B cell (primary cell): ENCODE data around the gene TIAM2. TPM values are rescaled to one million over a fixed set of nuclear protein-coding genes. Genes with fewer than 3 reads are reported as not detected.

ENCODE experiments used
- ATAC-seq: fragments of 200-7000 bp; cut with Tn5 transposase; one replicate; pipeline ENCODE4 v1.10.0; 2021; ENCODE audit warnings: low read depth, mild to moderate bottlenecking, moderate number of reproducible peaks, moderate library complexity
- CTCF ChIA-PET: fragments of 350-600 bp; sonication (Branson Sonifier 250); formaldehyde crosslinking; loops from one replicate; lab custom pipeline; 2021; ENCODE audit warnings: antibody characterized with exemption, inconsistent platforms; lab: Charles Lee
- POLR2A ChIA-PET: fragments of 350-600 bp; sonication (Branson Sonifier 250); formaldehyde crosslinking; loops from one replicate; lab custom pipeline; 2021; ENCODE audit warnings: antibody characterized with exemption; lab: Charles Lee
- DNase-seq: peaks from one replicate; pipeline ENCODE4 v3.0.0; 2013
- H2AFZ ChIP-seq: 2 replicates; pipeline ENCODE4 v1.6.1; 2012; ENCODE audit warnings: mild to moderate bottlenecking, low read depth, low read length; ENCODE audit not compliant: insufficient read depth, poor library complexity, severe bottlenecking
- H3K27ac ChIP-seq, 2 donors: 1 replicate in 1 of 2; 2 replicates in 1 of 2; pipeline ENCODE4 v1.5.1; 2012 to 2013; ENCODE audit warnings: low read length in 2 of 2, mild to moderate bottlenecking in 2 of 2, moderate library complexity in 1 of 2
- H3K27me3 ChIP-seq, 4 experiments: fragments of 200-600 bp in 1 of 4; sonication (generic) in 1 of 4; replicated peaks in 1 of 4; 1 replicate in 2 of 4; 2 replicates in 2 of 4; pipeline versions ENCODE4 v1.6.1 to v1.7.0; 2013 to 2016; ENCODE audit warnings: low read length in 3 of 4, mild to moderate bottlenecking in 2 of 4, mixed read lengths in 1 of 4, moderate library complexity in 1 of 4; ENCODE audit not compliant: insufficient read depth in 4 of 4, control insufficient read depth in 3 of 4; ENCODE audit errors: control extremely low read depth in 1 of 4
- H3K36me3 ChIP-seq, 2 experiments: replicated peaks in 1 of 2; 1 replicate in 1 of 2; 2 replicates in 1 of 2; pipeline versions ENCODE4 v1.6.1 to v1.7.1; 2013; ENCODE audit warnings: low read length in 1 of 2; ENCODE audit not compliant: insufficient read depth in 2 of 2, control insufficient read depth in 1 of 2; ENCODE audit errors: control extremely low read depth in 1 of 2, extremely low read depth in 1 of 2
- H3K4me1 ChIP-seq, 2 donors: fragments of 200-600 bp in 1 of 2; sonication (generic) in 1 of 2; 1 replicate in 1 of 2; 2 replicates in 1 of 2; pipeline versions ENCODE4 v1.5.1 to v1.6.1; 2013 to 2017; ENCODE audit warnings: low read length in 2 of 2; ENCODE audit not compliant: control insufficient read depth in 2 of 2, insufficient read depth in 2 of 2
- H3K4me2 ChIP-seq: replicated peaks from 2 replicates; pipeline ENCODE3; 2012; ENCODE audit warnings: mild to moderate bottlenecking, low read depth, low read length; ENCODE audit not compliant: poor library complexity, severe bottlenecking
- H3K4me3 ChIP-seq, 5 experiments: fragments of 200-600 bp in 1 of 5; sonication (generic) in 1 of 5; 1 replicate in 3 of 5; 2 replicates in 2 of 5; pipeline versions ENCODE4 v1.5.1 to v1.7.0; 2011 to 2016; ENCODE audit warnings: low read length in 4 of 5, mild to moderate bottlenecking in 4 of 5, low read depth in 2 of 5, control low read depth in 1 of 5, moderate library complexity in 1 of 5; ENCODE audit not compliant: insufficient read depth in 1 of 5; ENCODE audit errors: control extremely low read depth in 1 of 5, extremely low read depth in 1 of 5
- H3K79me2 ChIP-seq: fragments of 200-600 bp; sonication (generic); one replicate; pipeline ENCODE4 v1.6.0; 2016; ENCODE audit warnings: low read length; ENCODE audit not compliant: control insufficient read depth, insufficient read depth
- H3K9ac ChIP-seq: fragments of 200-600 bp; sonication (generic); 2 replicates; pipeline ENCODE4 v1.6.1; 2017; ENCODE audit warnings: mild to moderate bottlenecking, low read length, moderate library complexity
- H3K9me3 ChIP-seq, 3 donors: one replicate each; pipeline versions ENCODE4 v1.6.1 to v1.7.1; 2013; ENCODE audit warnings: low read length in 2 of 3; ENCODE audit not compliant: control insufficient read depth in 2 of 3, insufficient read depth in 1 of 3; ENCODE audit errors: control extremely low read depth in 1 of 3
- H4K20me1 ChIP-seq: 2 replicates; pipeline ENCODE4 v1.6.0; 2012; ENCODE audit warnings: mild to moderate bottlenecking, low read length; ENCODE audit not compliant: insufficient read depth, control insufficient read depth, poor library complexity, severe bottlenecking
- H3K27ac Mint-ChIP-seq: one replicate; pipeline ENCODE4 v1.8.0; 2021; ENCODE audit warnings: mixed read lengths
- H3K27me3 Mint-ChIP-seq: one replicate; pipeline ENCODE4 v1.8.0; 2021; ENCODE audit warnings: mixed read lengths
- H3K4me1 Mint-ChIP-seq: one replicate; pipeline ENCODE4 v1.8.0; 2021; ENCODE audit warnings: mixed read lengths
- H3K4me3 Mint-ChIP-seq: one replicate; pipeline ENCODE4 v1.8.0; 2021; ENCODE audit warnings: mixed read lengths
- H3K9me3 Mint-ChIP-seq: one replicate; pipeline ENCODE4 v1.8.0; 2022; ENCODE audit warnings: mixed read lengths; ENCODE audit not compliant: insufficient read depth
- CTCF ChIP-seq: fragments of 200-600 bp; IDR thresholded peaks from one replicate; pipeline ENCODE4 v1.8.0; 2022; ENCODE audit warnings: antibody characterized with exemption, mild to moderate bottlenecking
- EZH2 ChIP-seq: IDR thresholded peaks from 2 replicates; pipeline ENCODE4 v1.6.1; 2012; ENCODE audit warnings: borderline replicate concordance, low read depth, mild to moderate bottlenecking, moderate library complexity, low read length; ENCODE audit not compliant: insufficient read depth, poor library complexity, severe bottlenecking
- WGBS: methylation state at CpG from one replicate; pipeline ENCODE4 v1.1.5; 2013; ENCODE audit warnings: missing lambda C conversion rate; ENCODE audit not compliant: insufficient coverage; 5-methylcytosine and 5-hydroxymethylcytosine counted together
- intact Hi-C: fragments of 100-400 bp; cut with micrococcal nuclease; formaldehyde crosslinking; loops from one replicate; pipeline ENCODE4 v1.10.0; 2022
- polyA plus RNA-seq: library from polyadenylated mRNA; depleted of rRNA; stranded (reverse); fragments of >200 nt; gene quantifications from 2 replicates; pipeline ENCODE4 v1.2.3, GENCODE V29; 2012
- total RNA-seq, 2 donors: library from RNA; stranded (reverse); fragments of 120-200 nt in 1 of 2; gene quantifications; 1 replicate in 1 of 2; 2 replicates in 1 of 2; pipeline versions ENCODE4 v1.2.3 to v1.2.4, GENCODE V29; 2013 to 2022

The TIAM2 gene
- total and polyA plus RNA-seq, 2 donors (not counting 1 experiment from before 2014, with no cell fraction given) = 13.1 to 18.8 TPM

- H3K27ac ChIP-seq = no peak overlapping the region
- H3K27me3 ChIP-seq = no peaks in the 10 kb centered on the region
- H3K79me2 ChIP-seq = no peaks in the 10 kb centered on the region
- no peak overlapping the region for H2AFZ ChIP-seq
- H3K4me2 ChIP-seq = no peak overlapping the region
- DNase-seq (no peak), ATAC-seq (no peak)
- no peak overlapping the region for H3K9ac ChIP-seq
- H3K27ac Mint-ChIP-seq = no peak overlapping the region
- no peaks in the 10 kb centered on the region for H3K27me3 Mint-ChIP-seq
- no peak overlapping the region for H3K4me3 ChIP-seq
- no peaks in the 10 kb centered on the region for H3K9me3 ChIP-seq
- H4K20me1 ChIP-seq = no peaks in the 10 kb centered on the region
- no peaks in the 10 kb centered on the region for H3K4me1 ChIP-seq
- H3K4me1 Mint-ChIP-seq = no peaks in the 10 kb centered on the region
- no peaks in the 10 kb centered on the region for H3K36me3 ChIP-seq
- H3K4me3 Mint-ChIP-seq = no peak overlapping the region
- WGBS = 70% methylated on average over 7 of the region's 12 CpGs
- no peak for TF ChIP-seq EZH2
- no peak for TF ChIP-seq CTCF
- POLR2A ChIA-PET = no interaction called here
- no peaks in the 10 kb centered on the region for H3K9me3 Mint-ChIP-seq
- intact Hi-C loops = no loop called here
- CTCF ChIA-PET = no interaction called here
Observed at GRCh38 chr6:155054491-155055250, 59.6 kb downstream of the TIAM2 start.

GRCh38 chr6:155055729-155056128, 60.6 kb downstream of the TIAM2 start:
- Mint-ChIP-seq H3K4me3 (no peak overlapping the region), H3K9me3 (no peaks in the 10 kb centered on the region), H3K4me1 (no peaks in the 10 kb centered on the region), H3K27me3 (no peaks in the 10 kb centered on the region), H3K27ac (no peak overlapping the region)
- H2AFZ ChIP-seq = no peak overlapping the region
- no peak overlapping the region for H3K4me2 ChIP-seq
- no peaks in the 10 kb centered on the region for H3K4me1 ChIP-seq
- ChIA-PET CTCF (no interaction called here), POLR2A (no interaction called here)
- intact Hi-C loops = no loop called here
- no peak overlapping the region for H3K27ac ChIP-seq
- no peaks in the 10 kb centered on the region for H3K36me3 ChIP-seq
- DNase-seq (no peak), ATAC-seq (no peak)
- H3K79me2 ChIP-seq = no peaks in the 10 kb centered on the region
- no peaks in the 10 kb centered on the region for H3K27me3 ChIP-seq
- no peak overlapping the region for H3K9ac ChIP-seq
- no peak overlapping the region for H3K4me3 ChIP-seq
- no peak for TF ChIP-seq CTCF
- no peak for TF ChIP-seq EZH2
- H3K9me3 ChIP-seq = no peaks in the 10 kb centered on the region
- no peaks in the 10 kb centered on the region for H4K20me1 ChIP-seq
- WGBS = no CpG with 5 or more reads among the region's 2 CpGs
